IPS-11a (cell line): Measurements from ENCODE around the gene DENND1A.

Source experiments
- H3K4me3 ChIP-seq: one replicate; pipeline ENCODE4 v1.5.1; 2013; ENCODE audit warnings: low read depth, low read length, control low read depth

Gene DENND1A

DNA sequence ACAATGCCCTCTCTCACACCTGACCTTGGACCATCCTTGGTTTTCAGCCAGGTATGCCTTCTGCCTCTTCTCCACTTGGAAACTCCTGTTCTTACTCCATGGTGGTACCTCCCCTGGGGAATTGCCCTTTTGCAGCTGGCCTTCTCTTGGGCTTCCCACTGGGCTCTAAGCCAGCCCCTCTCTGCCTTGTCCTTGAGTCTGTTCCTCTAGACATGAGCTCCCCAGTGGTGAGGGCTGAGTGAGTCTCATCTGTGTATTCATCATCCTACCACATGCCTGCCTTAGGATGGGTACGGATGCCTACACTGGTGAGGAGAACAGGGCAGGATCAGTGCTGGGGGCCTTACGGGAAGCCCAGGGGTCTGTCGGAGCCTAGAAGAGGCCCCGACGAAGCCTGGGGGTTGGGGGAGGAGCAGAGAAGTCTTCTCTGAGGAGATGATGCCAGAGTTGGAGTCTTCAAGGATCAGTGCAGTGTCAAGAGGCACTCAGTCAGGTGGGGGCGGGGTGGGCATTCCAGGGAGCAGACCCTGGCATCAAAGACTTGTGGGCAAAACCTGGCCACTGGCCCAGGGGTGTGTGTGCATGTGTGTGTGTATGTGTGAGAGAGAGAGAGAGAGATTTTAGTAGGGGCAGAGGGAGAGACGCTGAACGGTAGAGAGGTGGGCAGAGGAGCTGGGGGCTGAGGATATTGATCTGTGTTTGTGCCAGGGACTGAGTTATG lies 579.2 kb downstream of the DENND1A start:
- H3K4me3 ChIP-seq = no peak overlapping the region

DNA sequence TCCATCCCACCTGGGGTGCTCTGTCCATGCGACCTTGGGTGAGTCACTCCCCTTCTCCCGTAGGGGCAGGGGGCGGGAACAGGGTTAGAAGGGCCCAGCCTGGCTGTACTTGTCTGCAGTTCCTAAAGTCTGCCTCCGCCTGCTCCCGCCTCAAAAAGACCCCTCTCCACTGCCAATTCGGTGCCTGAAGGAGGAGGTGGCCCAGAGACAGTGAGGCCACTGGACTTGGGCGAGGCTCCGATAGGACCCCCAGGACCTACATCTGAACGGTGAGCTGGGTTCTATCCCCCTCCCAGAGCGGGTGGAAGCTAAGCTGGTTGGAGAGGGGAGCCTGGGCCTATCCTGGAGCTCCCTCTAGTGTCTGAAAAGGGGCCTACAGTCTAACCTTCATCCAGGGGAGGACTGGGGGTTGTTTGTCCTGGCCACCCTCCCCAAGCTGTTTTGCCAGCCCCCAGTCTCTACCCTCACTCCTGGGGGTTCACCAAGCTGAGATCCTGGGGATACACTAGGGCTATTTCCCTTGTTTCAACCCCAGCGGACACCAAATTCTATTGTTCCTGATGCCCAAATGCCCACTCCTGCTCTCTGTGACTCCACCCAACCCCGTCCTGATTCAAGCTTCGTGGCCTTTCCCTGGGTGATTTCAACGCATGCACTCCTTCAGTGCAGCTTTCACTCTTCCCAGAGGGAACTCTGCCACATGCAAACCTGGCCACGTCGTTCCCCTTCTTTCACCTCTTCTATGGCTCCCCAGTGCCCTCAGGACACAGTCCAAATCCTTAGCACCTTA lies 580.0 kb downstream of the DENND1A start:
- no peak overlapping the region for H3K4me3 ChIP-seq

DNA sequence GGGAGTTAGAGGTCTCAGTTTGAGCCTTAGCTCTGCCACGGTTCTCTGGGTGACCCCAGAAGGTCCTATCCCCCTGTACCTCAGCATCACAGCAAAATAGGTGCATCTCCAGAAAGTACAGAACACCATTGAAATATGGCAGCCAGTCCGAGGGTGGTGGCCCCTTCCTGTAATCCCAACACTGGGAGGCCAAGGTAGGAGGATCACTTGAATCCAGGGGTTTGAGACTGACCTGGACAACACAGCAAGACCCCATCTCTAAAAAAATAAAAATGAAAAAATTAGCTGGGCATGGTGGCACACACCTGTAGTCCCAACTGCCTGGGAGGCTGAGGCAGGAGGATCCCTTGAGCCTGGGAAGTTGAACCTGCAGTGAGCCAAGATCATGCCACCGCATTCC lies 580.9 kb downstream of the DENND1A start:
- no peak overlapping the region for H3K4me3 ChIP-seq

DNA sequence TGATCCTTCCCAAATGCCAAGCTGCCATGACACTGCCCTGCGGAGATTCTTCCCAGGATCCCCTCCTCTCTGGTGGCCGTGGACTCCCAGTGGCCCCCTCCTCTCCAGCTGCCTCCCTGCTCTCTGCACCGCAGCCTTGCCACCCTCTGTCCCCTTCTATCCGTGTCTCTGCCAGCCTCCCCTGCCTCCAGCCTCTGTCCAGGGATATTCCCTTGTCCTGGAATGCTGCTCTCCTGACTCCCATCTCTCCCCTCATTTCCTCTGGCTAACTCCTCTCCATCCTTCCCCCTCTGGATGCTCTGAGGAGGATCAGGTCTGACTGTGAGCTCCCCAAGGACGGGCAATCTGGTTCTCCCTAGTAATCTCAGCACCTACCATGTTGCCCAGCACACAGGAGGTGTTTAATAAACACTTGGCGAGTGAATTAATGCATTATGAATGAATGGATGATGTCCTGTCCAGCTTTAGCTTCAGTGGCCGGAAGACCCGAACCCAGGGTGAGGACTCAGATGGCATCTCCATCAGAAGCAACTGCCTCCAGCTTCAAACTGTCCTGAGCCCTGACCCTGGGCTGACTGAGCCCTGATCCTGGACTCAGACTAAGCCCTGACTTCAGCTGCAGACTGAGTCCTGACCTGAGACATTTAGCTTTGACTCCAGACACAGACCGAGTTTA lies 581.5 kb downstream of the DENND1A start:
- no peak overlapping the region for H3K4me3 ChIP-seq

DNA sequence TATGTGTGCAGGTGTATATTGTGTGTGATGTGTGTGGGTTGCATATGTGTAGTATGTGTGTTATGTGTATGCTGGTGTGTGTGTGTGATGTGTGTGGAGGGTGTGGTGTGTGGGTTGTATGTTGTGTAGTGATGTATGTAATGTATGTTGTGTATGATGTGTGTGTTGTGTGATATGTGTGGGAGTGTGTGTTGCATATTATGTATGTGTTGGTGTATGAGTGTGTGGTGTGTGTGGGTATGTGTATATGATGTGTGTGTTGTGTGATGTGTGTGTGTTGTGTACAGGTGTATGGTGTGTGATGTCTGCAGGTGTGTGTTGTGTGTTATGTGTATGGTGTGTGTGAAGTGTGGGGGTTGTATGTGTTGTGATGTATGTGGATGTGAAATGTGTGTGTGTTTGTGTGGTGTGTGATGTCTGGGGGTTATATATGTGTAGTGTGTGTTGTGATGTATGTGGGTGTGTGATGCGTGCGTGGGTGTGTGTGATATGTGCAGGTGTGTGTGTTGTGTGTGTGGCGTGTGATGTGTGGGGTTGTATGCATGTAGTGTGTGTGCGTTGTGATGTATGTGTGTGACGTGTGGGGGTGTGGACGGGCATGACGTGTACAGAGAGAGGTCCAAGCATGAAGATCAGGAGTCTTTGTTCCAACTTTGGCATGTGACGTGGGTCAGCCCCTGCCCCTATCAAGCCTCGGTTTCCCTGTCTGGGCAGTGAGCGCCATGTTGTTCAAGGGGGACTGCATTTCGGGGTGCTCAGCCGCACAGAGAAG lies 582.5 kb downstream of the DENND1A start:
- no peak overlapping the region for H3K4me3 ChIP-seq

DNA sequence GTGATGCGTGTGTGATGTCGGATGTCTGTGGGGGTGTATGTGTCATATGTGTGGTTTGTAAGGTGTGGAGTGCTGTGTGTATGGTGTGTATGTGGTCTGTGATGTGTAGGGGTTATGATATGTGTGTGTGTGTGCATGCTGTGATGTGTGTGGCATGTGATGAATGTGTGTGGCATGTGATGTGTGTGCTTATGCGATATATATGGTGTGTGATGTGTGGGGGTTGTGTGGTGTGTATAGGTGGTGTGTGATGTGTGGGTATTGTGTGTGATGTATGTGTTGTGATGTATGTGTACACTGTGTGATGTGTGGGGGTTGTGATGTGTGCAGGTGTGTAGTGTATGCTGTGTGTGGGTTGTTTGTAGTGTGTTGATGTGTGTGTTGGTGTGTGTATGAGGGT lies 583.1 kb downstream of the DENND1A start:
- H3K4me3 ChIP-seq = no peak overlapping the region

DNA sequence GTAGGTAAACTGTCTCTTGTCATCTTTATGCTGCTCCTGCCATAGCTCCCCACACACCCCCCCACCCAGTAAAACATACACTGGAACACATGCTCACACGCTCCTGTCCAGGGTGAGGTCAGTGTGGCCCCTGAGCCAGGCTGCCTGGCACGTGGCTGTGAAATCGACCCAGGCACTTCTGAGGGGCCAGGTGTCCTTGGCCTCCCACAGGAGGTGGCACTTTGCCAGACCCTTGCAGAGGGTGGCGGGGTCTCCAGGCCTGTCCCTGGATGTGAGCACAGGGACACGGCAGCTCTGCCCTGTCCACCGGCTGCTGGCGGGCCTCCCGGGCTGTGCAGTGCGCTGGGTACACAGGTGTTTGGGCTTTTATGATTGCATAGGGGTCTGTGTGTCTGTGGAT lies 583.9 kb downstream of the DENND1A start:
- no peak overlapping the region for H3K4me3 ChIP-seq

DNA sequence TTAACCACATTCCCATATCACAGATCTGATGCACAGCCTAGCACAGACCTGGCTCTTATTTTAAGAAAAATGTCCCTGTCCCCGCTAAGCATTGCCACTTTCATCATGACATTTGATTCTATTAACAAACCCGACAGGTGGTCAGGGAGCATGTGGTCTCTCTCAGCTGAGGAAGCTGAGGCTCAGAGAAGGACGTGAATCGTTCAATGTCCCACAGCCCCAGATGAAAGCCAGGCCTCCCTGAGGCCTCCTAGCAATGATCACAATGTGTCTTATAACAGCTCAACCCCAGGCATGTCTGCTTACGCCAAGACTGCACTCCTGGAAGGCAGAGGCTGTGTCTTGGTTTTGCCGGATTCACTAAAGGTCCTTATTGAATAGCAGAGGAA lies 584.4 kb downstream of the DENND1A start:
- H3K4me3 ChIP-seq = no peak overlapping the region

DNA sequence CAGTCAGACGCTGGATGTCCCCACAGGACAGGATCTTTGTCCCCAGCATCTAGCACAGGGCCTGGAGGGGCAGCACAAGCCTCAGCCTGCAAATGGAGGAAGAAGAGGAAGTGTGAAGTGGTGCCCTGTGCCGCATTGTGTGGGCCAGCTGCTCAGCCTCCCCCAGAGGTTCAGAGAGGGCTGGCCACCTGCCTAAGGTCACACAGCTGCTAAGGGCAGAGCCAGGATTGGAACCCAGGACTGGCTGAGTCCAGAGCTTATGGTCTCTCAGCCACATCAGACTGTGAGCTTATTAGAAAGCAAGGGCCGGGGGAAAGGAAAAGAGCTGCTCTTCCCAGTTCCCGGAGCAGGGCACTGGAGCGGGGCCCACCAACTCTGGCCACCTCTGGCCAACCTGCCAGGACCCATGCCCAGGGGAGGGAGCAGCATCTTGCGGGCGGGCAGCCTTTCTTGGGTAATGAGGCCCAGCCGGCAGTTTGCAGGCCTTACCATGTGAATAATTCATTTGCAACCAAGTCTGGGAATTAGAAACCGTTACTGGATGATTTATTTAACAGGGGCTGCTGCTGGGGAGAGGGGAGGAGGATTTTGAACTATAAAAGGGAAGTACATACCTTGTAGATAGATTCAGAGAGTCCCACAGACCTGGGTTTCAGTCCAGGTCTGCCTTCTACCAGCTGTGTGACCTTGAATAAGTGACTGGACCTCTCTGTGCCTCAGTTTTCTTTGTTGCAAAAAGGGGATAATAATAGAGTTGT lies 585.6 kb downstream of the DENND1A start:
- H3K4me3 ChIP-seq = no peak overlapping the region

DNA sequence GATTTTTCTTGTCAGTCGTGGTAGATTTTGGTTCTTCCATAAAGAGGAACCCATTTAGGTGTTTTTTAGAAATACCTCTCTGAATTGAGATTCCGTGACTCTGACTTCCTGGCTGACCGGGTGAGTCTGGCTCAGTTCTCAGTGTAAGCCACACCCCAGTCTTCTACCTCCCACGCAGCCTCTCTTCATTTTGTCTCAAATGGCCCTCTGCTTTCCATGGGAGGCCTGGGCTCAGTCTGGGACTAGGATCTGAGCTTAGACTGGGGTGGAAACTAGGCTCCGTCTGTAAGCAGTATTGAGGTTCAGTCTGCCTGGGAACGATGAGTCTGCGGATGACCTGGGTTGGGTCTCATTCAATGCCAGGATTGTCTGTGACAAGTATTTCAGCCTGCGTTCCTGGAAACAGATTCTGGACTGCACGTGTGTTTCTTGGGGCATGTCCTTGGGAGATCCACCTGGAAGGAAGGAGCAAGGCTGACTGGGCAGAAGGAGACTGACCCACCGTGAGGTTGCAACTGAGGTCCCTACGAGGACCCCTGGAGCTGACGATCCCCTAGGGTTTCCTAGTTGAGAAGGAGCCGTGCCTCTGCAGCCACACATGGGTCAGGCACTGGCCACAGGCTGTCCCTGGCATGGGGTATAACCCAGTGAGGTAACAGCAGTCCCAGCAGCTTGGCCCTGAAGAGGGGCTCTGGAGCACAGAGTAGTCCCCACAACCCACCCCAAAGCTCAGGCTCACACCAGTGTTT lies 586.3 kb downstream of the DENND1A start:
- no peak overlapping the region for H3K4me3 ChIP-seq

DNA sequence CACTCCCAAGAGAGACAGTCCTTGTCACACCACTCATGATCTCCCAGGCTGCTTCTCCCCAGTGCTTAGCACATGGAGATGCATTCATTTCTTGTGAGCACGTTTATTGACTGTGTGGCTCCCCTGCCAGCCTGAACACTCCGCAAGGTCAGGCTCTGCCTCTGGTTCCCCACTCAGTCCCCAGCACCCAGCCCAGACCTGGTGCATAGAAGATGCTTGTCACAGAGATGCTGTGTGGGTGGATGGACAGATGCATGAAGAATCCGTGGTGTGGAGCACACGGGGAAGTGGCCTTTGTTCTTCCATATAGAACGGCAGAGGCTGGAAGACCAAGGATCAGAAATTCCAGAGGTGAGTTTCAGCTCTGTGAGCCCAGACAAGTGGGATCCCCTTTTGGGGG lies 587.7 kb downstream of the DENND1A start:
- no peak overlapping the region for H3K4me3 ChIP-seq

DNA sequence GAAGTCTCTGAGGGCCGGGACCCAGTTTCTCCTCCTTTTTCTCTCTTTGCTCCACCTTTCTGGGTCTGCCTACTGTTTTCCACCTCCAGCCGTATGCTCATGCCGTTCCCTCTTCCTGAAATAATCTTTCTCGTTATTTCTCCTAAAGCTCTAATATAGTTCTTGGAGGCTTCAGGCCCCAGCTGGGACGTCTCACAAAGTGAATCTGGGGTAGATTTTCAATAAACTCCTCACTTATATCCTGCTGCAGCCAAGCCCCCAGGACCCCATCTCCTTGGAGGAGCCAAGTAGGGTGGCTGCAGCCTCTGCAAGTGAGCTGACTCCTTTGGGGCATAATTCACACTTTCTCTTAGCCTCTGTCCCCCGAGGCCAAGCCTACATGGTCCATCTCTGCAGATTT lies 588.1 kb downstream of the DENND1A start:
- no peak overlapping the region for H3K4me3 ChIP-seq

DNA sequence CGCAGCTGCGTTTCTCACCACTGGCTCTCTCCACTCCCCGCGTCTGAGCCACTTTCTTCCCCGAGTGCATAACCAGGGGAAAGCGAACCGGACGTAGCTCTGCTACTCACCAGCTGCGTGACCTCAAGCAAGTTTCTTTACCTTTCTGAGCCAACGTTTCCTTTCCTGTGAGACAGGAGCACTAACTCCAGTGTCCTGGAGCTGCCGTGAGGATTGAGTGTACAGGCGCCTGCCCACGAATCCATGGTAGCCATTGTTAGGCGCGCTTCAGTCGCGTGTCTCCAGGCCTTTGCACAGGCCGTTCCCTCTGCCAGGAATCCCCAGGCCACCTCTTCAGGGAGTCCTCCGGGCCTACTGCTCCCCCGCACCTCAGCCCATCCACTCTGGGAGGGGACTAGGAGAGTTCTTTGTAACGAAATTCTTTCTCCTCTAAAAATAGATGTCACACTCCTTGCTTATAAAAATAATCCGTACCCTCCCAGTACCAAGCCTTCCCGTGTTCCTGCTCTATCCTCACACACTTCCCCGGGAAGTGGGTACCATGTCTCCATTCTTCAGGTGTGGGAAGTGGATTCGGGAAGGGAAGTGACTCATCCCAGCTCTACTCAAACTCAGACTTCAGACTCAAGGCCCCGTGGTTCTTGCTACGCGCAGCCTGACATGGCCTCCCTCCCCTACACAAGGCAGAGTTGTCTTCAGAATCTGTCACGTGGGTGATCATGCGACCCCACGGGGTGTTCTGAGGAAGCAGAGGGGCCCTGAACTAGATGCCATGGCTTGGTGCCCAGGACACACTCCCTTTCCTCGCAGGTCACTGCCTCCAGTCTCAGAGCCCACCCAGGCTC lies 590.0 kb downstream of the DENND1A start:
- no peak overlapping the region for H3K4me3 ChIP-seq

DNA sequence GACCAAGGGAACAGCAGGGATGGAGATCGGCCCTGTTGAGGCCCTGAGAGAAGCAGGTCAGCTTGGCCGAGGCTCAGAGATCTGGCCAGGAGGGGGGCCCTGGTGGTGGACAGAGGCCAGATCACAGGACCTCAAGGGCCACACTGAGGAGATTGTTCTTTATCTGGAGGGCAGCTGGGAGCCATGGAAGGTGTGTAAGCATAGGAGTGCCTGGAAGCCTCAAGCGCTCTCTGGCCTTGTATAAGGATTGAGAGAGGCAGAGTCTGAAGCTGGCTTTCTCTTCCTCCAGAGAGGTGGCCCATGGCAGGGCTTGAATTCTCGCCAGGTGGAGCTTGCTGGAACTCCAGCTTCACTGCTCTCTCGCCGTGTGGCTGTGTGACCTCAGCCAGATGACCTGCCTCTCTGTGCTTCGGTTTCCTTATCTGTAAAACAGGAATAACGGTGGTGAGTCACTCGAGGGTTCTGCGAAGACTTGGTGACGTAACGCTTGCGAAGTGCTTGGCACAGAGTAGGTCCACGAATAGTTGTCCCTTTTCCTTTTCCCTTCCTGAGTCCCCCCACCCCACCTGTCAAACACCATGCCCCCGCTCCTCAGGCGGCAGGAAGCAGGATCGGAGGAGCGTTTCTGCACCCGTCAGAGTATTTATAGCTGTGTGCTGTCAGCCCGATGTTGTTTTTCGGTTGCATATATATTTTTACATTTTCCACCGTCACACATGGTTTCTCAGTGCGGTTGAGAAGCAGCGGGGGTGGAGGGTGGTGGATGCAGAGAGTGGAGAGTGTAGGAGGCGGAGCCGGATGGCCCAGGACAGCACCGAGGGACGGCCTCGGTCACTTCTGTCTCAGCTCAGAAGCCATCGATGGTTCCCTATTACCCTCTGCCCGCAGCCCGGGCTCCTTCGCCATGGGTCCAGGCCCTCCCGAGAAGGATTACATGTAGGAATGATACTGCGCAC lies 590.9 kb downstream of the DENND1A start:
- no peak overlapping the region for H3K4me3 ChIP-seq

DNA sequence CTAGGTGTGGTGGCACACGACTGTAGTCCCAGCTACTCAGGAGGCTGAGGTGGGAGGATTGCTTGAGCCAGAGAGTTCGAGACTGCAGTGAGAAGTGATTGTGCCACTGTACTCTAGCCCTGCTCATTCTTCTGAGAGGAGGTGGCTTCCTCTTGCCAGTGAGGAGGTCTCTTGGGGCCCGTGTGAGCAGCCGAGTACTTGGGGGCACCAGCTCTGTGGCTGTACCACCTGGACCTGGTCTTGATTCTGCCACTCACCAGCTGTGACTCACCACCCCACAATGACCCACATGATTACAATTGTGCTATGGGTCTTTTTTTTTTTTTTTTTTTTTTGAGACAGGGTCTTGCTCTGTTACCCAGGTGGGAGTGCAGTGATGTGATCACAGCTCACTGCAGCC lies 592.0 kb downstream of the DENND1A start:
- H3K4me3 ChIP-seq = no peak overlapping the region

DNA sequence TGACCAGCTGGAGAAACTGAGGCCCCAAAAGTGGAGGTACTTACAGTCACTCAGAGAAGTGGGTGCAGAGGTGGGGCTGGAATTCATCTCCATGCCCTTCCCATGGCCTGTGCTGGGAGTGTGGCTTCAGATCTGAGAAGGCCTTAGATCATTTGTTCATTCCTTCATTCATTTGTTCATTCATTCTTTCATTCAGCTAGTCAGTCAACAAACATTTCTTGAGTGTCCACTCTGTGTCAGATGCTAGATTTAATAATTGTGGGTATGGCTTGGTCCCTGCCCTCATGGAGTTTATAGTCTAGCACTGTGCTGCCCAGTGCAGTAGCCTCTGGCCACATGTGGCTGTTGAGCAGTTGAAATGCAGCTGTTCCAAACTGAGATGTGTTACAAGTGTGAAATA lies 593.0 kb downstream of the DENND1A start:
- no peak overlapping the region for H3K4me3 ChIP-seq

DNA sequence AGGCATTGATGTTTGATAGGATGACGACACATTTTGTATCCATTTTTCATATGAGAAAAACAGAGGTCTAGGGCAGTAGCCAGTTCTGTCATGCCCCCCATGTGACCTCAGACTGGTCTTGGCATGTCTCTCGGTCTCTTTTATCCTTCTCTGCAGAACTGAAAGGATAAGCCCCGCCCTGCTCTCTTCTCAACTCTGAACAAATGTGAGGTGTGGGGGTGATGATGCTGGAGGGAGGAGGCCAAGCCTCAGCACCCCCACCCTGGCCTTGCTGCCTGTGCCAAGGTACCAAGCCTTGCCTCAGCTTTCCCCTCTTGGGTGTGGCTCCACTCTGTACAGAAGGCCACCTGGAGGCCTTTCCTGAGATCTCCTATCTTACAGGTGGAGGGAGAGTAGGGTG lies 593.5 kb downstream of the DENND1A start:
- H3K4me3 ChIP-seq = no peak overlapping the region

DNA sequence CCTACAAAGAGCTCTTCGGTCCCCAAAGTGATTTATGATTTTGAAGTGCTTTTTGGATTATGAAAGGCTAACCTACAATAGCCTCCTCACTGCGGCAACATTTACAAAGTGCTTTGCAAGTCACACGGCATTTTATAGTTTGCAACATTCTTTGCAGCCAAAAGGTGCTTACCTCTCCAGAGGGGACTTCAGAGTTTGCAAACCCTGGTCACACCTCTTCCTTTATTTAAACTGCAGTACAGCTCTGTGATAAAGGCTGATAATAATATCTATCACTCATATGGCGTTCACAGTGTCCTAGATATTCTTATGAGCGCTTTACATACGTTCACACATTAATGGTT lies 594.0 kb downstream of the DENND1A start:
- no peak overlapping the region for H3K4me3 ChIP-seq
